Activated CD4-positive, alpha-beta T cell treated with anti-CD3 and anti-CD28 coated beads for 24 hours (primary cell): ENCODE measurements around the gene SAMSN1.

Experiments used
- DNase-seq, 2 donors: peaks; one replicate each; pipeline ENCODE4 v3.0.0-alpha.2; 2020; ENCODE audit warnings: low read depth in 2 of 2

SAMSN1 gene

DNA sequence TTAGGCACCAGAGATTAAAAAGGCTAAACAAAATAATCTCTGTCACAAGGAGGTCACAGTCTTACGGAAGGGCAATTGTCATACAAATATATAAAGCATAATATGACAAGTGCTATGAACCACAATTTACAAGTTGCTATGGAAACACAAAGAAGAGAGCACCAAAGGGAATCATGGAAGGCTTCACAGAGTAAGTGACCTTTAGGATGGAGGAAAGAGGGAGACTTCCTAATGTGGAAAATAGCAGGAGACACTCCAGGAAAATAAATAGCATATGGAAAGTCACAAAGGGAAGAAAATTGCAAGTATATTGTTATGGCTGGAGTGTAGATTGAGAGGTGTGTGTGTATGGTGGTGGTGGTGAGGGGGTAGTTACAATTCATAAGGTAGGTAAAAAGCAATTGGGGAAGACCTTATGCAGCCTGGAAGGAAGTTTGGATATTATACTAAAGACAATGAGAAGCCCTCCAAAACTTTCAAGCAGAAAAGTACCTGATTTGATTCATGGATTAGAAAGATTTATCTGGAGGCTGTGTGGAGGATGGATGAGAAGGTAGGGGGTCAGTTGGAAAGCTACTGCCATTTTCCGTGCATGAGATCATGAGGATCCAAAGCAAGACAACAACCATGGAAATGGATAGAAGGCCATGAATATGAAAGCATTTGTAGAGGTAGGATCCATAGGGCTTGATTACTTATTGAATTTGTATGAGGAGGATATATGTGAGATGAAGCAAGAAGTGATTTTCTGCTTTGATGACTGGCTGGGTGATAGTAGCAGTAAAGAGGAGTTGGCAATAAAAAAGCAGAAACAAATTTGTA, 61.7 kb downstream of the SAMSN1 start:
- no peak for DNase-seq

DNA sequence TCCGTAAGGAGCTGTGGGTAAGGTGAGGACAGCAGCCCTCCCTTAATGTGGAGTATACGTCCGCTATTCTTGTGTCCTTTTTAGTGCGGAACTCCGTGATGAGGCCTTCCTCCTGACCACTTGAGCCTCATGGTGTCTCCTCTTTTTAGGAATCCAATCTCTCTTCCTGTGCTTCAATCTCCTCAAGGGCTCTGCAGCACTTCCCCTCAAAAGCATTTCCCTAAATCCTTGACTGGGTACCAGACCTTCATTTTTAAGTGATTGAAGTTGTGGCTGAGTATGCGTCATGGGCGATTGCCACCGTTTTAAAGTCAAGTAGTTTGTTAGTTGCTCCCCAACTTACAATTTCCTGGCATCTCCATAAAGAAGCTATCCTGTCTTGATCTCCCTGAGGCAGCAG, 62.8 kb downstream of the SAMSN1 start:
- DNase-seq: no peak

DNA sequence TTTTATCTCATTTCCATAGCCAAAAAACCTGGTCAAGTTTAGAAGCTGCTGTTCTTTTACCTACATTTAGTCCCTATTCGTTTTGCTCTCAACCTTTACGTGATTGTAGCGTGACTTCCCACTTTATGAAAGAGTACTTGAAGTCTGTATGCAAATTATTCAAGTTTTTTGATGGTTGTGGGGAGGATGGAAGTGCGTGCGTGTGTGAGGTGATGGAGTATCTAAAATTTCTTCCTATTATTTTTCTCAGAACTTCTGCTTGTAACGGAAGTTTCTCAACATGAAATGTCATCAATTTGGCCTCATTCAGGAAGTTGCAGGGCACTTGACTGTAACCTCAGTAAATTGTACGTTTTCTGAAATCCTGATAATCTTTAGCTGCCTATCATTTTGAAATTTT, 64.0 kb downstream of the SAMSN1 start:
- no peak for DNase-seq

DNA sequence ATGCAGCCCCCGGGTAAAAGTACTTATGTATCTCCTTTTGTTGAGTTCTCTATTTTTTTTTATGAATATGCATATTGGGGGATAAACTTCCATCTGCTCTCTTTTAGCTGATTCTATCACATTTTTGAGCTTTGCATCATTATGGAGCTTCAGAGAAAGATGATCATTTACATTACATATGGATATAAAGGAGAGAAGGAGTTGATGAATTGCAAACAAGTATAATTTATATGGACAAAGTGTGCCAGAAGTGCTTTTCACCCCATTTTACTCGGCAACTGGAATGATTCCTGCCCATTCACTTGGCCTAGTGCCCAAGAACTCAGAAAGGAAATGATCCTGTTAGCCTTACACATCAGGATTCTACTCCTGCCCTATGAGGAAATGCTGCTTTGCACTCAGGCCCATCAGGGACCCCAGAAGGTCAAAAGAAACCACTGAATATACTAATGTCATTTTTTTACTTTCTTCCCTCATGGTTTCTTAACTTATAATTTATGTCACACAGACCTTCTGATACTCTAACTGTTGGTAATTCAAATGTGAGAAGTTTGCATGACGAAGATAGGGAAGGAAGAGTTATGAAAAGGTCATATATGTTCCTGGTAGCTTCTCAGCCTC, 65.6 kb downstream of the SAMSN1 start:
- DNase-seq: no peak

DNA sequence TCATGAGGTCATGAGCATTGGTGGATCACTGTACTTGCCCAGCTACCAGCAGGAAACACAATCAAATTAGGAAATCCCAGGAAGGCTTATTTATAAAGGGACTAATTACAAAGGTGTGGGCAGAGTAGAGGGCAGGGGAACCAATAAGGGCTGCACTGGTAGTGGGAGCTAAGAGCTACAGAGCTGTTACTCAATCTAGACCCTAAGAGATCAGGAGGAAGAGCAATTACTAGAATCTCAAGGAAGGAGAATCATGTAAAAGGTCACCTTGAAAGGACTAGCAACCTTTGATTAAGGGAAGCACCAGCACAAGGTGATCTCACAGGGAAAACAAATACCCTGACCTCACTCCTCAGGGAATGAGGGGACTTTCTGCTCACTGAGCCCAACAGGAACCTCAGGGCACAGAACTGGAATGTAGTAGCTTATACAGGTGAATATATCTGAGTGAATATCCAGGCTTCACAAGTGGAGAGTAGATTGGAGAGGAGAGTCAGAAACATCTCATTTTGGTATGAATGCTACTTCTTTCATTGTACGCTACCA, 66.8 kb downstream of the SAMSN1 start:
- no peak for DNase-seq

DNA sequence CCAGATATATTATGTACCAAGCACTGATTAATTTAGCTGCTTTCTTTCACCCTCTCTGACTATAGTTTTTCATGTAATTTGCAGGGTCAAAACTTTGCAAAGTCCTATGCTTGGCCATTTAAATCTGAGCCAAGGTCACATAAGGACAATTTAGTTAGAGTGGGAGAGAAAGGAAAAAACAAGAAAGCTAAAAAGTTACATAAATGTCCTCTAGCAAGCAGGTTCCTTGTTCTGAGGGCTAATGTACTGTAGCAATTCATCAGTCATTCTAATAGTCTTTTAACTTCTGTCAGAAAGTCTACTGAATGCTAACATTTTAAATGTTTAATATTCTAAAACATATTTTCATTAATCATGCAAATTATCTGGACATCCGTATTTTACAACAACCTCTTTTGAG, 68.3 kb downstream of the SAMSN1 start:
- no peak for DNase-seq

DNA sequence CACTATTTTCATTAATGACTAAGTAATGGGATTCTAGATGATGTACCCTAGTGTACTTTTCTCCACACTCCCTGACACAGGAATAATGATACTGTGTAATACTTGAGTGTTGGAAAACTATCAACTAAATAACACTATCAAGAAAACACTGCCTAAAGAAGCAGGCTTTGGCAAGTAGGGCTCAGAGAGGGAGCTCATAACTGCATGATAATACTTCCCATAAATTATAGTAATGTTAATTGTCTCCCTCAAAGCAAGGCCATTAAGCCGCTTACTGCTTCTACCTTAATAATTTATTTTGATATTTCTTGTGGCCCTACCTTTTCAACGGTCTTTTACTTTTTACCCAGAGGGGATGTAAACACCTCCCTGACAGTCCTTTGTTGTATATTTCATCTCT, 69.0 kb downstream of the SAMSN1 start:
- DNase-seq: no peak

DNA sequence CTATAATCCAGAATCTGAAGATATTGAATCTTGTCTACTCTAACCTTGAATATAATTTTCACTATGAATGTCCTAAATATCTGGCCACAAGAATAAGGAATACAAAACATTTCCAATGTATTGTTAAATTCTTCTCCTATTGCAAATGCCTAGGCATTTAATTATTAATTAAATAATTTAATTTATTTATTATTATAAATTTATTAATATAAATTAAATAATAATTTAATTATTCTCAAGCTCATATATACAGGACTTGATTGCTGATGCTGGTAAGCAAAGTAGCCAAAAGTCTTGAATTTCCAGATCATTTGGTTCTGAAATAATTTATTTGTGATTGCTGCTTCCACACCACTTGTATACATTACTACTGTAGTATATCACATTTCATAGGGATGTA, 71.1 kb downstream of the SAMSN1 start:
- DNase-seq: no peak

DNA sequence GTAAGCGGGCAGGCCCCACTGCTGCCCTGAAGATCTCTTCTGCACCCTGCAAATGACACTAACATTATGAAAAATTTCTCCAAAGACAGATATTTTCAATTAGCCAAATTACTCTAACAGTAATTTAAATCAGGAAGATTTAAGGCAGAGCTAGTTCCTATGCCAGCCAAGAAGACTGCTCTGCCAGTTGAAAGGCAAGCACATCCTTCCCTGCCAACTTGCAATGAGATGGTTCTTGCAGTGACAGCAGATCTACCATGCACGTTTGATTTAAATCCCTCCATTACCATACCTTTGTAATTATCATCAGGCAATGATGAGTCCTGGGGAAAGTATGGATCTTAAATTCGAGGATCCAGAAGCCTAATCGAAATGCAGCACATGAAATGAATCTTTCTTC, 76.5 kb downstream of the SAMSN1 start:
- DNase-seq: no peak

DNA sequence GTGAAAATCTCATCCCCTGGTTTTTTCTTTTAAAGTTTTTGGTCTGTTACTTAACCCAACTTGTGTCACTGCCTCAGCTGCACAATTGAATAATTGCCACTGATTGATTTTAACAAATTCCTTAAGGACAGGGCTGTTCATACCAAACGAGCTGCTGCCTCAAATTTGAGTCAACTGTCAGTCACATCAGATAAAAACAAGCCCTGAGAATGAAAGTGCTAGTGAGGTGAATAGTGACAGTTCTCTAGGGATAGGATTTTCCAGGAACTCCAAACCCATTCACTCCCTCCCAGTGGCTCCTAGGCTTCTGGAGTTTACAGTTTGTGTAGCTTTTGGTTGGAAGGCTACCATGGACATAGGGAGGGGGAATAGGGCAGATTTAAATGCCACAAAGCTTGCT, 79.4 kb downstream of the SAMSN1 start:
- no peak for DNase-seq

DNA sequence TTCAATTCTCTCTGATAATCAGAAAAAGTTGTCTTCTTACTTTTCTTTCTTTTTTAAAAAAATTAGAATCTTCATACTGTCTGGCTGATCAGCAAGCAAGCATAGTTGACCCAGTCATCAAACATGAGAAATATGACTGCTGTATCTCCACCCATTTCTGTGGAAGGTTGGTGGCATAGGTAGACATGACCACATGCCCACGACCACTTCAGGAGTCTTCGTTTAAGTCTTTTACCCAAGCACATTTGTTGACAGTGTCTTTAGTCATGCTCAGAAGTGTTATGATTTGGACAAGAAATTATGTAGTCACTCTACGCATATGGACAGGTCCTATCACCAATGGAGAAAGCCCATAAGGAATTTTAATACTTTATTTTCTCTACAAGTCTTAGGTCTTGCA, 88.4 kb downstream of the SAMSN1 start:
- DNase-seq: no peak

DNA sequence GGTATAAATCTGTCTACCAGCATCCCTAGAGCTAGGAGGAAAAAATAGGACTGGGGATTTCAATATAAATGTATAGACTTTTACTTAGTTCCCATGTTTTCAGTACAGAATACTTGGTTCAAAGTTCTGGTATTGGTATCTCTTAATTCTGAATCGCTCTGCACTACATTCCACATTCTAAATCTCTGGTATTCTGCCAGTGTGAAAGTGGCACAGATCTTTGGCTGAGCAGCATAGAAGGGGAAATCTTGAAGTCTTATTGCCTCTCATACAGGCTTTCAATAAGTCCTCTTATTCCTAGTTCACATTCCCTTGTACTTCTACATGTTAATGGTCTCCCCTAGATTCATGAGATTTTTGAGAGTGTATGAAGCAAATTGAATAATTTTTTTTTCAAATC, 89.2 kb downstream of the SAMSN1 start:
- DNase-seq: no peak

DNA sequence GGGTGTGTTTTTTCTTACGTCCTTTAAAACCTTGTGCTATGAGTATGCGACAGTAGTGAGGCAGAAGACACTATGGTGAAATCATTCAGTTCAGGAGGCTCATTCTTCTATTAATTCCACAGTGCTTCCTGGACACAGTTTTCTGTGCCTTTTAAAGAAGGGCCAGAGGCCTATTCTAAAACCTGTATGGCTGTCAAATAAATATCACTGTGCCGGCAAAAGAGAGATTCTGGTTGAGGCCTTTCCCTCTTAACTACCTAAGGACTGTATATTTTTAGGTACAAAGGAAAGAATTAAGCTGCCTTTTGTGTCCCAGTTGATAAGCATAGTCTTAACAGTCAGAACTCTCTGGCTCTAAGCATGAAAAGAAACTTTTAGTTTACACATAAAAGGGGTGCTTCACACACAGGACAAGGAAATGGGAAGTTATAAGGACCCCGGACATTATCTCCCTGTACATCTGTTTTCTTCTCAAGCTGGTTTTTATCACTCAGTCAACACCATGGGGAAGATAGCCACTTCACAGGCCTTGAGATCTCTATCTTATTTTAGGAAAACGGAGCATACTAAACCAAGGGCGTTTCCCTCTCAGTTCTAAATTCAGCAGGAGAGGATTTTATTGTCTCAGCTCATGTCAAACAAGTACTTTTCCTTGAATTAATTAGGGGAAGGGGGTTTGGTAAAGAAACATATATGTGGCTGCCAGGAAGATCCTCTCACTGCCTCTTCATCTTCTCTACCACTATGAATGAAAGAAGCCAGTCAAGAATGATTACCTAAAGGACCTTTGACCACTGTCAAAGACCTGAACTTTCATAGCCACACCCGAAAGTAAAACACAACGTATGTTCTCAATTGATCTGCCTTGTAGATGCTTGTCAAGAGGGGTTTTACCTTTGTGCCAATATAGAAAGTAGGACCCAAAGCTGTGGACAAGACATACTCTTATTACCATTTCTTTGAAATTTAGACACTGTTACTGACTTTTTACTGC, 91.8 kb downstream of the SAMSN1 start:
- no peak for DNase-seq

DNA sequence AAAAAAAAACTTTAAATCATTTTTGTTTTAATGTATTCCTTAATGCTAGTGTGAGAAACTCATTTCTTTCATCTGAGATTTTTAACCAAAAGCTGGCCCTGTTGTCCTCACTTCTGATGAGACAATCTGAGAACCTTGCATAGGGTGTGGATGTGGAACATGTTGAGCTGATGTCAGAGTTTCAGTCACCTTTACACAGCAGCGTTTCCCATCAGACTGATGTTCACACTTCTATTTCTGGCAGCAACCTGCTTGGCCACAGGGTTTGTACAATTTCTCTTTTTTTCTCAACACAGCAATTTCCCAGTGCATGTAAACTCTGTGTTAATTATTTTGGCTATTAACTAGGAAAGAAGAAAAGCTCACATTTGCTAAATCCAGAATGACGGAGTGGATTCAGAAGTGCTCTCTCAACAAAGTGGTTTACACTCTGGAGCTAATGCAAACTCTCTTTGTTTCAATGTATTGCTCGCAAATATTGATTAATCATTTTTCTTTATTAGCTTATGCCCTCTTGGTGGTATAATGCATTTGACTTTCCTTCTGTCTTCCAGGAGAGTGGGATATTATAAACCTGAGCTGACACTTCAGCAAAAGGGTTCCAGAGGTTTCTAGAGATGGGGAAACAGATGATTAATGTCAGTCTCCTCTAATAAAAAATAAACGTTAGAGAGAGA, 92.6 kb downstream of the SAMSN1 start:
- no peak for DNase-seq

DNA sequence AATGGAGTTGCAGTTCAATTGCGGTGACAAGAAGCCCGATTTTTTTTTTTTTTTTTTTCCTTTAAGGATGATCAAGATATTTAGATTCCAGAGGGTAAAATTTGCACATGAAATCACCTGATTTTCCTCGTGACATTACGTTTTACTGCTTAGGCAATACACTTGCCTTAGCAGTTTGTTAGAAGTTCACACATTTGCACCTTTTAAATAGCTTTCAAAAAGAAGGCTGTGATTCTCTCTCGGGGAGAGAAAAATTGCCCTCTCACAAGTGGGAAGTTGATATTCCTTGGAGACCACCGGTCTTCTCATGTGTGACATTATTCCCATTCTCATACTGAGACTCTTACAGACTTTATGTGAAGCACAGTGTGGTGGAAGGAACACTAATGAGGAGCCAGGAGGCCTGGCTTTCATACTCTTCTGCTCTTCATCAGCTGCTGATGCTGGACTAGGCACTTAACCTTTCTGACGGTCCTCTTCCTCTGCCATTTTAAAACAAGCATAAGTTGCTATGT, 93.3 kb downstream of the SAMSN1 start:
- DNase-seq: no peak

DNA sequence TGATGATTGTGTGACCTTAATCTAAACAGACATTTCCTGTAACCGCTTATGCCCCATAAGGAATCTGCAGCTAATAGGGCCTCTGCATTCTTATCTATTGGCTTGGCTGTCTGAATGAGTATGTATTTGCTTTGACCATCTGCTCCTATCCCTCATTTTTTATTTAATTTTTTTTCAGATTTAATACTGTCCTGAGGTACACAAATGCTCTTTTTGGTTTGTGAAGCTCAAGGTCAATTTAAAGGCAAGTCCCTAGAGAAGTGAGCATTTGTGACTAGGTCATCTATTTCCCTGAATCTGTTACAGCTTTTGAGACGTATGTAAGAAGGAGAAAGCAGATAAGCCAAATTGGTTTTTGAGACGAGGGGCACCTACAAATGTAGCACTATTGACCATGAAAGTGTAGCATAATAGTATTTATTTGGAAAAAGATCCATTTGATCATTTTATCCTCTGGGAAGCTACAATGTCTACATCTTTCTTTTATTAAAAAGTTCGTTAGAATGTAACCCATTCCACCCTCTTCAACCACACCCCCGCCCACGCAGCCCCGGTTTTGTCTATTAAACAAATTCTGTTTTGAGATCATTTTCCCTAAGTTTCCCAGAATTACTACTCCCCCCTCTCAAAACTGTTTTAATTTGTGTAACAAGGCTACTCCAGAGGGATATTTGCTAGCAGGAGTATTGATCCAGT, 93.9 kb downstream of the SAMSN1 start:
- peak; percentile 7 to 18 for DNase-seq

DNA sequence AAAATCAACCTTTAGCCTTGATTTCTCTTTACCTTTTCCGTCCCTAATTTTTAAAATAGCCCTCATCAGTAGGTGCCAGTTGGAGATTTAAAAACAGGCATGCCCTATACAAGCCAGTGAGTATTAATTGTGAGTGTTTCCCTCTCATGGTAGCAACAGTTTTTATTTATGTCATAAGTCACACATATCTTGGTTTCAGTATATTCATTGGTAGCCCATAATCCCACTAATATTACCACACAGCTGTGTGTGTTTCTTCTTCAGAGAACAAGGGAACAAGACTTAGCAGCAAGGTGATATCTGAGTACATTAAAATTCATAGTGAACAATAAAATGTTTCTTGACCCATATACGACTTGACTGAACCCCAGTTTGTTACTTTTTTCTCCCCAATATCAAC, 94.6 kb downstream of the SAMSN1 start:
- DNase-seq: no peak

DNA sequence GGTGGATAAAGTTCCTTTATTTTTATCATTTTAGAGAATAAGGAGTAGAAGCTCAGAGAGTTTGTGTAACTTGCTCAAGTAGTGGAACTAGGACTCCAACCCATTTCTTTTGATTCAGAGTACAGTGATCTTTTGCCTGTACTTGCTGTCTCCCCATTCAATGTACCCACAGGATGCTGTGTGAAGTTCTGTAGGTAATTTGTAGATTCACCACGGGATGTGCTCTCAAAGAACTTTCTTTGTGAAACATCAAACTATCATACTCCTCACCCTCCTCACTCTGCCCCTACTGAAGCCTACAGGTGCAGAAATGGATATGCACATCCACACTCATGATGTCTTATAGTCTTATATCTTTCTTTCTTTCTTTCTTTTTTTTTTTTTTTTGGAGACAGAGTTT, 97.3 kb downstream of the SAMSN1 start:
- DNase-seq: no peak

DNA sequence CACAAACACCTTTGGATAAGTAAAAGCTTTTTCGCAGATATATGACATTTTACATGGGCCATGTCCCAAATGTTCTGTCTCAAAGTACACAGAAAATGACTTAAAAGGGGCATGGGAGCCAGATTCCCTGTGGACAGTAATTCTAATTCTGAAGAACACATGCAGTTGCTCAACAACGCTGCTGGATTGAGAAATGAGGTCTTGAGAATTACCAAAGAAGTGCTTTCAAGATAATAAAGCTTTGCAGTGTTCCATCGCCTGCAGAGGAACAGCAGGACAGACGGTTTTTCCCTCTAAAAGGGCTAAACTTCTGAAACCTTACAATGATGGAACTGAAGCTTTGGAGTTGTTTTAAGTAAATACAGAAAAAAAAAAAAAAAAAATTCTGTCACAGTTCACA, 107.9 kb downstream of the SAMSN1 start:
- no peak for DNase-seq

DNA sequence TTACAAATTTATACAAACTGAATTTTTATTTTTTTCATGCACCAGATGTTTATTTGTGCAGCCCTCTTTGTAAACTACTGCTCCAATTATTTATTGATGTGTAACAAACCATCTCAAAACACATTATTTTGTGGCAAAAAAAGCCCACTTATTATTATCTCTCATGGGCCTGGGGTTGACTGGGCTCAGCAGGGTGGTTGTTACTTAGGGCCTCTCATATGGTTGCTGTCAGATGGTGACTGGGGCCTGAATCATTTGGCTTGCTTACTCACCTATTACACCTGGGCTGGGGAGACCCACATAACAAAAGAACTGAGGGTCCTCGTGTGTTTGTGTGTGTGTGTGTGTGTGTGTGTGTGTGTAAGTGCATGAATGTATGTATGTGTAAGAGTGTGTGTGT, 110.7 kb downstream of the SAMSN1 start:
- no peak for DNase-seq
